Coronary artery (tissue), 2 donors: Measurements from ENCODE around the gene LCT.

Experiments
- DNase-seq: peaks from one replicate; pipeline ENCODE4 v3.0.0-alpha.2; 2017; ENCODE audit warnings: low spot score
- H3K27ac ChIP-seq, 2 donors: fragments of 200-600 bp; sonication (generic); one replicate each; pipeline ENCODE4 v1.5.1; 2016 to 2019
- H3K4me3 ChIP-seq: fragments of 200-600 bp; sonication (generic); 2 replicates; pipeline ENCODE4 v1.5.1; 2016; ENCODE audit warnings: mild to moderate bottlenecking, moderate library complexity
- TF ChIP-seq, protein P1 (sequence below): fragments of 200-600 bp; sonication (generic); IDR thresholded peaks from one replicate; pipeline ENCODE4 v1.5.1; 2019; ENCODE audit warnings: antibody characterized with exemption

Gene LCT

DNA sequence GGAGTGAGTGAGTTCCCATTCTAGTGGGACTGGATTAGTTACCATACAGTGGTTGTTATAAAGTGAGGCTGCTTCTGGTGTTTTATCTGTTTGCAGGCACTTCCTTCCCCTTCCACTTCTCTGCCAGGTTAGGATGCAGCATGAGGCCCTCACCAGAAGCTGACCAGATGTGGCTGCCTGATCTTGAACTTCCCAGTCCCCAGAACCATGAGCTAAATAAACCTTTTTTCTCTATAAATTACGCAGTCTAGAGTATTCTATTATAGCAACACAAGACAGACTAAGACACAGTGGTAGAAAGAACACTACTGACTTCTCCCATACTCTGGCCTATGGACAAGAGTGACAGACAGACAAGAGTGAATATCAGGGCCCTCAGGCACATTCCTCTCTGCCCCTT lies 14.1 kb downstream of the LCT start:
- DNase-seq, result no peak
- Histone ChIP-seq H3K4me3 (no peak overlapping the region), H3K27ac (no peak overlapping the region)
- TF ChIP-seq, protein P1, sequence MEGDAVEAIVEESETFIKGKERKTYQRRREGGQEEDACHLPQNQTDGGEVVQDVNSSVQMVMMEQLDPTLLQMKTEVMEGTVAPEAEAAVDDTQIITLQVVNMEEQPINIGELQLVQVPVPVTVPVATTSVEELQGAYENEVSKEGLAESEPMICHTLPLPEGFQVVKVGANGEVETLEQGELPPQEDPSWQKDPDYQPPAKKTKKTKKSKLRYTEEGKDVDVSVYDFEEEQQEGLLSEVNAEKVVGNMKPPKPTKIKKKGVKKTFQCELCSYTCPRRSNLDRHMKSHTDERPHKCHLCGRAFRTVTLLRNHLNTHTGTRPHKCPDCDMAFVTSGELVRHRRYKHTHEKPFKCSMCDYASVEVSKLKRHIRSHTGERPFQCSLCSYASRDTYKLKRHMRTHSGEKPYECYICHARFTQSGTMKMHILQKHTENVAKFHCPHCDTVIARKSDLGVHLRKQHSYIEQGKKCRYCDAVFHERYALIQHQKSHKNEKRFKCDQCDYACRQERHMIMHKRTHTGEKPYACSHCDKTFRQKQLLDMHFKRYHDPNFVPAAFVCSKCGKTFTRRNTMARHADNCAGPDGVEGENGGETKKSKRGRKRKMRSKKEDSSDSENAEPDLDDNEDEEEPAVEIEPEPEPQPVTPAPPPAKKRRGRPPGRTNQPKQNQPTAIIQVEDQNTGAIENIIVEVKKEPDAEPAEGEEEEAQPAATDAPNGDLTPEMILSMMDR, result no peak

DNA sequence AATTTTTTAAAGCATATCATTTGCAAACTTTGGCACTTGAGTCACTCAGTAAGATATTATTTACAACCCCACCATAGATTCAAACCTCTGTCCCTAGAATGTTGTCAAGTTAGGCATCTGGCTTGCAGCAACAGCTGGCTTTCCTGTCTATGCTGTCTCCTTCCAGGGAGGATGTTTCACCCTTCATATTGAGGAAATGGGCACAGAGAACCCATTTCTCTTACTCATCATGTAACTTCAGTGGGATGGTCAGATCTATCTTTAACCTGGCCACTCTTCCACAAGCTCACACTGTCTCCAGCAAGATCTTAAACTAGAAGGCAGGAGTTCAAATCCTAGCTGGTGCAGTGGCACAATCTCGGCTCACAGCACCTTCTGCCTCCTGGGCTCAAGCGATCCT lies 15.8 kb downstream of the LCT start:
- no peak for DNase-seq
- Histone ChIP-seq H3K27ac (no peak overlapping the region), H3K4me3 (no peak overlapping the region)
- TF ChIP-seq, protein P1, result no peak

DNA sequence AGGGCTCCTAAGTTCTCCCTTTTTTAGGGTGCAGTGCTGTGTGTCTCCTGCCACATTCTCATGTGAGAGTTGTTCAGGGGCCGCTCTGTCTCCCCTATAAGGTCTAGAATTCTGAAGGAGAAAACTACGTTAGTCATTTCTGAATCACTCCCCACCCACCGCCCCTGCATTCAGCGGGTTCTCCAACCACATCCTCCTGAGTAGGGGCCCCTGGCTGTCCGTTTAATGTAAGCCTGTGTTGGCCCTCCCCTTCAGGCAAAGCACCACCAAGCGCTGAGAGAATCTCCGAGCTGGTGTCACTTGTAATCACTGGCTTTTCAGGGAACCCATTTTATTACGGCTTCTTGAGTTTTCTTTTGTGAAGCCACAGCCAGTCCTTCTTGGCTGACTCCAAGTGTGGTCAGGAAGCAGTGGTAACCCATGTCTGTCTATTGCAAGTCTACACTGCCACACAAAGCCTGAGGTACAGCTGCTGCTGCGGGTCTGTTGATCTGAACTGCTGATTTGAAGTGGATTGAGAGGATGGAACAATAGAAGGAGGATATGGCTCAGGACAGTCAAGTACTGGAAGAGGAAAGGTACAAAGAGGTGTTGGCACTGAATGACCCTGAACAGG lies 16.9 kb downstream of the LCT start:
- TF ChIP-seq, protein P1, result no peak
- no peak for DNase-seq
- Histone ChIP-seq H3K4me3 (no peak overlapping the region), H3K27ac (no peak overlapping the region)

DNA sequence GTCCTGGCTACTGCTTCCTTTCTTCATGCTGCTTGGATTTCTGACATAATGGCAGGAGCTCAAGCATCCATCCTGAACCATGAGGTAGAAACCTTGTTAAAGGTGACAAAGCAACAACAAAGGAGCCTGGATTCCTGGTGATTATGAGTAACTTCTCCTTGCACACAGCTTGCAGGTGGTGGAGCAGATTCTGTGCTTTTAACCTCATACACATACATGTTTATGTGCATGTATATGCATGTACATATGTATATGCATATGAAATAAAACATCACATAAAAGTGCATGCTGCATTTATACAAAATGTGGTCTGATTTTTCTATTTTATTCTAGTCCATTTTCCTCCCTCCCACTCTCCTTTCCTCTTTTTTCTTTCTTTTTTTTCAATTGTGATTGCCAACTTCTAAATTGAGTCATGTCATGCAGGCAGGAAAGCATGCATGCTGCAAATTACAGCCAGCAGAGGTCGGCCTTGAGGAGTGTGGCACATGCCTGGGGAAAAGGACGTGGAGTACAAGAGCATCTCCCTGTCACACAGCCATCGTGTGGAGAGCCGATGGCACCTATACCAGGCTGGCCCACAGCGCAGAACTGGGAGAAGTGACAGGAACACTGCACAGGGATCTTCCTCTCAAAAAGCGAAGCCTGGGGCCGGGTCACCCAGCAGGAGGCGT lies 17.9 kb downstream of the LCT start:
- Histone ChIP-seq H3K27ac (no peak overlapping the region), H3K4me3 (no peak overlapping the region)
- DNase-seq, result no peak
- TF ChIP-seq, protein P1, result no peak

DNA sequence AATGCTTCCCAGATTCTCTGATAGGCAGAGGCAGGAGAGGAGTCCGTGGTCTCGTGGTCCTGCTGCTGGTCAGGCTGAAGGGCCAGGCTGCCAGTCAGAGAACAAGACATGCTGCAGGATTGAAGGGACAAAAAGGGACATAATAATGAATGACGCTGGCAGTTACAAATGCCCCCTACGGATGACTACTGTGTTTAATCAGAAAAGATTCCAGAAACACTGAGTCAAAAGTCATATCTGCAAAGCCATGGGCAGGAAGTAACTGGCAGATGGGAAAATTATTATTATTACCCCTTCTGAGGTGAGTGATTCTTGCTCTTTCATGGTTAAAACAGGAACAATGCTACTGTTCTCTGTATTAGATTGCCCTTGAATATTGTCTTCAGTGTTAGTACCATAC lies 19.0 kb downstream of the LCT start:
- no peak for DNase-seq
- Histone ChIP-seq H3K4me3 (no peak overlapping the region), H3K27ac (no peak overlapping the region)
- TF ChIP-seq, protein P1, result no peak

DNA sequence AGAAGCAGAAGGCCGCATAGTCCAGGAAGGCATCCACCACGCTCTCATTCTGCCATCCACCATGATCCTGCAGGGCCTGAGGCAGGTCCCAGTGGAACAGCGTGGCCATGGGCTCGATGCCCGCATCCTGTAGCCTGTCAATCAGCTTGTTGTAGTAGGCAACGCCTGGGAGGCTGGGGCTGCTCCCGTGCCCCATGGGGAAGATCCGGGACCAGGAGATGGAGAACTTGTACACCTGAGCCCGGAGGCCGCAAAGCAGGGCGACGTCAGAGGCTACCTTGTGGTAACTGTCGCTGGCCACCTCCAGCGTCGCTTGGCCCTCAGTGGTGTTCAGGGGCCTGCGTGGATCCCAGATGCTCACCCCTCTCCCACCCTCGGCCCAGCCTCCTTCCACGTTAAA lies 19.5 kb downstream of the LCT start:
- H3K27ac ChIP-seq, result no peak overlapping the region
- no peak overlapping the region for H3K4me3 ChIP-seq
- TF ChIP-seq, protein P1, result no peak
- no peak for DNase-seq

DNA sequence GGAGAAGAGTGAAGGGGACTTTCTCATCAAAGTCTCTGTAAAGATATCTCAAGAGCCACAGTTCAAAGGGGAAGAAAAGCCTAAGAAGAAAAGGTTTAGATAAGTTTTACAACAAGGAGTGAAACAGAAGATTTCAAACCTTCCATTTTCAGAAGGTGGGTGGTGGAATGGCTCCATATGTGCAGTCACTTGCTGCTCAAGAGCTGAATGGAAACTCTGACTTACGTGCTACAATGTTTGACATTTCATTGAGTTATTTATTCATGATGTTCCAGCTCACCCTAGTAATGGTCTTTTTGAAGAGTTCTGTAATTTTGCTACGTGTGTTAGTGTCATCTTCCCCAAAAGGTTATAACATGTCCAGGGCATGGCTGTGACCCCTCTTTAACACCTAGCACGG lies 21.7 kb downstream of the LCT start:
- H3K27ac ChIP-seq, result no peak overlapping the region
- H3K4me3 ChIP-seq, result no peak overlapping the region
- TF ChIP-seq, protein P1, result no peak
- DNase-seq, result no peak
